Lower lobe of right lung (tissue), 2 donors: ENCODE results near the gene TAL1. TPM values are rescaled to one million over a fixed set of nuclear protein-coding genes. Genes with fewer than 3 reads are reported as not detected.
"Not testable (repeated sequence)": the region's sequence is repeated elsewhere in the genome, so short reads cannot be mapped to it uniquely, and the experiment has no call there.

Experiments used
- ATAC-seq, 2 donors: fragments of 200-7000 bp; cut with Tn5 transposase; one replicate each; pipeline ENCODE4 v1.9.1; 2020 to 2022; ENCODE audit warnings: mild to moderate bottlenecking in 2 of 2, moderate library complexity in 2 of 2
- DNase-seq: peaks from one replicate; pipeline ENCODE4 v3.0.0-alpha.2; 2020
- H3K27ac ChIP-seq: fragments of 200-600 bp; one replicate; pipeline ENCODE4 v1.8.0; 2022
- H3K27me3 ChIP-seq: fragments of 200-600 bp; one replicate; pipeline ENCODE4 v1.8.0; 2022; ENCODE audit warnings: low read depth
- H3K36me3 ChIP-seq: fragments of 200-600 bp; one replicate; pipeline ENCODE4 v1.8.0; 2022; ENCODE audit warnings: mild to moderate bottlenecking
- H3K4me1 ChIP-seq: fragments of 200-600 bp; one replicate; pipeline ENCODE4 v1.8.0; 2022
- H3K4me3 ChIP-seq: fragments of 200-600 bp; one replicate; pipeline ENCODE4 v1.8.0; 2022; ENCODE audit warnings: mild to moderate bottlenecking
- H3K9me3 ChIP-seq: fragments of 200-600 bp; one replicate; pipeline ENCODE4 v1.8.0; 2022
- intact Hi-C: fragments of 100-400 bp; cut with DNase I; formaldehyde crosslinking; loops from one replicate; pipeline ENCODE4 v1.11.0; 2022
- total RNA-seq: library from RNA; stranded (reverse); fragmentation: NEBNext Ultra II Directional; extraction: Animal tissue kit (Norgen Biotek cat#: 25700); gene quantifications from one replicate; pipeline ENCODE4 v1.2.1, GENCODE V29; 2021
- TF ChIP-seq, protein P1 (sequence below): fragments of 200-600 bp; IDR thresholded peaks from one replicate; pipeline ENCODE4 v1.8.0; 2022; ENCODE audit warnings: antibody characterized with exemption, mild to moderate bottlenecking
- donor health status: DM: no; HTN: yes; CAD: no; lungs with severe emphysema.

The TAL1 gene
- total RNA-seq, 1 donor from 2014 or later = 15.4 TPM

DNA sequence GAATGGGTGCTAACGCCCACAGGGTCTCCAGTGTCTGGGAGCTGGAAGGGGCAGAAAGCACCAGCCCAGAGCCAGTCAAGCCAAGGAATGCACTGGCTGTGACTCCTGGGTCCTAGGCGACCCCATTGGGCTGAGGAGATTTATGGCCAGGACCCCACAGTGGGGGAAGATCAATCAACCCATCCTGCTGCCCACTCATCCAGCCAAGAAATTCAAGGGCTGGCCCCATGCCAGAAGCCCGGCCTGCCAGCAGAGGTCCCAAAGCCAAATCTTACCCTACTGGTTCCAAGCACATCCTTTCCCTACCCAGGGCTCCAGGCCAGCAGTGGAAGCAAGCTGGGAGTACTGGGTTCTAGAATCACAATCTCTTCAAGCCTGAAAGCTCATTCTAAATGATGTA, 35.4 kb downstream of the TAL1 start:
- H3K4me3 ChIP-seq = no peak overlapping the region
- DNase-seq = no peak
- no peak overlapping the region for H3K27ac ChIP-seq
- no peaks in the 10 kb centered on the region for H3K9me3 ChIP-seq
- TF ChIP-seq, protein P1, sequence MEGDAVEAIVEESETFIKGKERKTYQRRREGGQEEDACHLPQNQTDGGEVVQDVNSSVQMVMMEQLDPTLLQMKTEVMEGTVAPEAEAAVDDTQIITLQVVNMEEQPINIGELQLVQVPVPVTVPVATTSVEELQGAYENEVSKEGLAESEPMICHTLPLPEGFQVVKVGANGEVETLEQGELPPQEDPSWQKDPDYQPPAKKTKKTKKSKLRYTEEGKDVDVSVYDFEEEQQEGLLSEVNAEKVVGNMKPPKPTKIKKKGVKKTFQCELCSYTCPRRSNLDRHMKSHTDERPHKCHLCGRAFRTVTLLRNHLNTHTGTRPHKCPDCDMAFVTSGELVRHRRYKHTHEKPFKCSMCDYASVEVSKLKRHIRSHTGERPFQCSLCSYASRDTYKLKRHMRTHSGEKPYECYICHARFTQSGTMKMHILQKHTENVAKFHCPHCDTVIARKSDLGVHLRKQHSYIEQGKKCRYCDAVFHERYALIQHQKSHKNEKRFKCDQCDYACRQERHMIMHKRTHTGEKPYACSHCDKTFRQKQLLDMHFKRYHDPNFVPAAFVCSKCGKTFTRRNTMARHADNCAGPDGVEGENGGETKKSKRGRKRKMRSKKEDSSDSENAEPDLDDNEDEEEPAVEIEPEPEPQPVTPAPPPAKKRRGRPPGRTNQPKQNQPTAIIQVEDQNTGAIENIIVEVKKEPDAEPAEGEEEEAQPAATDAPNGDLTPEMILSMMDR = no peak
- H3K4me1 ChIP-seq = peaks cover 17% of the 10 kb centered on the region
- H3K36me3 ChIP-seq = no peaks in the 10 kb centered on the region
- ATAC-seq = no peak
- intact Hi-C loops = no loop called here
- H3K27me3 ChIP-seq = no peaks in the 10 kb centered on the region

GRCh38 chr1:47195981-47196380, 36.0 kb downstream of the TAL1 start:
- H3K9me3 ChIP-seq, H3K27me3 ChIP-seq, ATAC-seq, H3K27ac ChIP-seq, DNase-seq, H3K36me3 ChIP-seq, intact Hi-C loops, H3K4me3 ChIP-seq: not testable (repeated sequence)
- peaks cover 20% of the 10 kb centered on the region for H3K4me1 ChIP-seq

DNA sequence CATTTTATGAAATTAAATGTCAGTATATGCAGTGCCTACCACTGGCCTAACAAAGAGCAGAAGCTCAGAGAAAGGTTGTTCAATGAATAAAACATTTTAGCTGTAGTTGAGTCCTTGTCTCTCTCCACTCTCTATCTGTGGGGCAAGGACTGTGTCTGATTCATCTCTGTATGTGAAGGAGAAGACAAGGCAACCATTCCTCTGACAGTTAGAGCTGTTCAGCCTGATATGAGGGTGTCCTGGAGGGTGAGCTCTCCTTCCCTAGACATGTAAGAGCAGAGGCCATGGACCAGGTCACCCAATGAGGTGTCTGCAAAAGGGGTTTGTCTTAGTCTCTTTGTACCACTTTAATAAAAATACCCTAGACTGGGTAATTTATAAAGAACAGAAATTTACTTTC, 37.7 kb downstream of the TAL1 start:
- DNase-seq = no peak
- no peaks in the 10 kb centered on the region for H3K27me3 ChIP-seq
- intact Hi-C loops = no loop called here

DNA sequence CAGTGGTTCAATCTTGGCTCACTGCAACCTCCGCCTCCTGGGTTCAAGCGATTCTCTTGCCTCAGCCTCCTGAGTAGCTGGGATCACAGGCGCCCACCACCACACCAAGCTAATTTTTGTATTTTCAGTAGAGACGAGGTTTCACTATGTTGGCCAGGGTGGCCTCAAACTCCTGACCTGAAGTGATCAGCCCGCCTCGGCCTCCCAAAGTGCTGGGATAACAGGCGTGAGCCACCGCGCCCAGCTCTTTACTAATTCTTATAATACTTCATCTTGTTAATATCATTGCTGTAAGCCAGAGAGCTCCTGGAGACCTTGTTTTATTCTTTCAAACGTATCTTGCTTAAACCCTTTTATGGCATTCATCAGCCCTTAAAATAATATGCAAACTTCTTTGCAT, 38.5 kb downstream of the TAL1 start:
- intact Hi-C loops, H3K9me3 ChIP-seq, H3K27ac ChIP-seq, ATAC-seq, H3K27me3 ChIP-seq, DNase-seq, H3K36me3 ChIP-seq, H3K4me3 ChIP-seq: not testable (repeated sequence)
- peaks cover 33% of the 10 kb centered on the region for H3K4me1 ChIP-seq

More for the DNA sequence above, 37.7 kb downstream of the TAL1 start:
- Histone ChIP-seq H3K4me1 (peaks cover 33% of the 10 kb centered on the region), H3K9me3 (no peaks in the 10 kb centered on the region), H3K4me3 (no peak overlapping the region), H3K27ac (no peak overlapping the region), H3K36me3 (no peaks in the 10 kb centered on the region)
- TF ChIP-seq, protein P1 = no peak
- no peak for ATAC-seq

DNA sequence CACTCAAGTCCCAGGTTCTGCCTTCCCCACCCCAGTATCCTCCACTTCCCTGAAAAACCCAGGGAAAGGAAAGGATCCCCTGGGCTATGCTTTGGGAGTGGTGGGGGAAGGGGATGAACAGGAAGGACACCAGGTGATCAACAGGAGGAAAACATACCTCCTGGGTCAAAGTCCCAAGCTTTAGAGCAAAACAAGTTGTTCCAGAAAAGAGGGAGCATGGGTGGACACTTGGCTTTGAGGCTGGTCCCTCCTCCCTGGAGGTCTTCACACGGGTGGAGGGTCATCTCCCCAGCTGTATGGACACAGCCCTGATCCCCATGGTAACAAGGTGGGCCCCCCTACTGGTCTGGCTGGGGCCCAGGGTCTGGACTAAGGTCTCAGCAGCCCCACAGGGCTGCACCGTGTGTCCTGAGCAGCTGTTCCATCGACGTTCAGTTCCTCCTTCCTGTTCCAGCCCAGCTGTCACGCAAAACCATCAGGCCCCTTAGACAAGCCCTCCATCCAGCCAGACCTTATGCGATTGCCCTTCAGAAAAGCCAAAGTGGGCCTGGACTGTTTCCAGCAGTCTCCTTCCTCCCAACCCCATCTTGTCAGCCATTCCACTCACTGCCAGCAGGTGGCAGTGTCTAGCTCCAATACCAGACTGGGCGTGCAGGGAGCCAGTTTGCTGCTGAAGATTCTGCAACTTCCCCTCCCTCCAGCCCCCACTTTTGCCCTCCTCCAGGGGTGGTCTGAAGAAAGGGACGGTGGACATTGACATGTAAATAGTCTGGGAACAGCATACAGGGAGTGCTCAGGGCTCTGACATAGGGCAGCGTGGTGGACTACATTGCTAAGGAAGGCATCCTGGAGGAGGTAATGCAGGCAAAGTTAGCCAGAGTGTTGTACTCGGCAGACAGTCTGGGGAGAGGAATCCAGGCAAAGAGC, 39.3 kb downstream of the TAL1 start:
- TF ChIP-seq, protein P1 = peak; percentile 97
- Histone ChIP-seq H3K4me1 (peaks cover 33% of the 10 kb centered on the region), H3K4me3 (no peak overlapping the region), H3K9me3 (no peaks in the 10 kb centered on the region), H3K36me3 (no peaks in the 10 kb centered on the region), H3K27ac (peak overlapping the region; percentile 25), H3K27me3 (no peaks in the 10 kb centered on the region)
- ATAC-seq (peak; percentile 36 to 68), DNase-seq (peak; percentile 85)
- intact Hi-C loops = no loop called here

DNA sequence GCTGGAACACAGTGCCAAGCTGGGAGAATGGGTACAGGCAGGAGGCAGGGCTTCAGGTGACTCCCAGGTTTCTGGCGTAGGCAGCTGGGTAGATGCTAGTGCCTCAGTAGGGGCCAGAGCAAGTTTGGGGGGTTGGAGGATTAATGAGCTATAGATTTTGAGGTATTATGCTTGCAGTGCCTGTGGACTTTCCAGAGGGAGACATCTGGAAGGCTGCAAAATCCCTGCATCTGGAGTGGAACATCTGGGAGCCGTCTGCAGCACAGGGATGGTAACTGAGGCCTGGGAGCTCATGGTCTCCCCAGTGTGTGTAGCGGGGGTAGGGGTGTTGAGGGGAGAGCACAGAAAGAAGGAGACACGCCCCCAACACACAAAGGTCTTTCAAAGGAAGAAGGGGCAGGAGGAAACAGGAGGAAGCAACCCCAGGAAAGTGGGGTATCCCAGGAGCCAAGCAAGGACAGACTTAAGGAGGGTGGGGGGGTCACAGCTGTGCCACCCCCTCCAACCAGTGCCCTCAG, 40.0 kb downstream of the TAL1 start:
- TF ChIP-seq, protein P1 = no peak
- ATAC-seq (no peak), DNase-seq (no peak)

More for the DNA sequence above, 40.0 kb downstream of the TAL1 start:
- intact Hi-C loops = no loop called here
- Histone ChIP-seq H3K9me3 (no peaks in the 10 kb centered on the region), H3K4me1 (peaks cover 33% of the 10 kb centered on the region), H3K27ac (no peak overlapping the region), H3K27me3 (no peaks in the 10 kb centered on the region), H3K4me3 (no peak overlapping the region), H3K36me3 (no peaks in the 10 kb centered on the region)
